ENCODE data around the gene GEMIN5. TPM values are rescaled to one million over a fixed set of nuclear protein-coding genes. Genes with fewer than 3 reads are reported as not detected.

GEMIN5 gene
- total RNA-seq, 1 experiment from 2014 or later = 20.8 TPM

- H3K4me3 ChIP-seq (ENCODE audit: low read length) = no peak overlapping the region
- H3K27me3 ChIP-seq (ENCODE audit: low read length) = no peaks in the 10 kb centered on the region
- H3K4me1 ChIP-seq (ENCODE audit: low read length) = peaks cover 25% of the 10 kb centered on the region
- DNase-seq = no peak
- no peak overlapping the region for H3K4me2 ChIP-seq (ENCODE audit: low read depth, low read length, poor library complexity, severe bottlenecking)
- no peaks in the 10 kb centered on the region for H3K9me2 ChIP-seq (replicated peaks; ENCODE audit: insufficient read depth, low read length)
- no peaks in the 10 kb centered on the region for H4K20me1 ChIP-seq (ENCODE audit: insufficient read depth, low read depth, low read length)
- H3K9me3 ChIP-seq (ENCODE audit: low read length) = no peaks in the 10 kb centered on the region
- no peaks in the 10 kb centered on the region for H3K79me2 ChIP-seq (ENCODE audit: low read length)
- H3K27ac ChIP-seq (ENCODE audit: low read length) = no peak overlapping the region
- H2AFZ ChIP-seq (ENCODE audit: low read length) = no peak overlapping the region
- H3K9ac ChIP-seq (ENCODE audit: low read length) = no peak overlapping the region
- H3K36me3 ChIP-seq (ENCODE audit: insufficient read depth, low read length) = peaks cover 23% of the 10 kb centered on the region
Observed at GRCh38 chr5:154971501-154971900, 33.5 kb upstream of the GEMIN5 start.

DNA sequence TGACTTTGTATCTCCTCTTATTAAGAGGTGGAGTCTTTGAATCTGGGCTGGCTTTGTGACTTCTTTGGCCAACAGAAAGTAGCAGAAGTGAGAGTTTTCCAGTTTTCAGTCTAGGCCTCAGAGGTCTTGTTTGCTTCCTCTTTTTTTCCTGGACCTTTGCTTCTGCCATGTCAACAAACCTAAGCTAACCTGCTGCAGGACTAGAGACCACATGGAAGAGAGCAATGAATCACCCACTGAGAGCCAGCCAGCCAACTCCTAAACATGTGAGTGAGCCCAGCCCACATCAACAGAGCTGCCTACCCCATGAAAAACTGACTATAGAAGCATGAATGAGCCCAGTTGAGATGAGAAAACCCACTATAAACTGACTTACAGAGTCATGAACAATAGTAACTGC, 32.7 kb upstream of the GEMIN5 start:
- H3K9ac ChIP-seq (ENCODE audit: low read length) = no peak overlapping the region
- H3K36me3 ChIP-seq (ENCODE audit: insufficient read depth, low read length) = peaks cover 23% of the 10 kb centered on the region
- no peak overlapping the region for H3K4me3 ChIP-seq (ENCODE audit: low read length)
- no peaks in the 10 kb centered on the region for H3K79me2 ChIP-seq (ENCODE audit: low read length)
- H3K27ac ChIP-seq (ENCODE audit: low read length) = no peak overlapping the region; the same call in 1 of the 2 replicates
- no peak for DNase-seq
- no peaks in the 10 kb centered on the region for H3K9me3 ChIP-seq (ENCODE audit: low read length)
- no peaks in the 10 kb centered on the region for H4K20me1 ChIP-seq (ENCODE audit: insufficient read depth, low read depth, low read length)
- peaks cover 25% of the 10 kb centered on the region for H3K4me1 ChIP-seq (ENCODE audit: low read length)
- no peaks in the 10 kb centered on the region for H3K9me2 ChIP-seq (replicated peaks; ENCODE audit: insufficient read depth, low read length)
- H2AFZ ChIP-seq (ENCODE audit: low read length) = no peak overlapping the region
- H3K4me2 ChIP-seq (ENCODE audit: low read depth, low read length, poor library complexity, severe bottlenecking) = no peak overlapping the region
- no peaks in the 10 kb centered on the region for H3K27me3 ChIP-seq (ENCODE audit: low read length)

DNA sequence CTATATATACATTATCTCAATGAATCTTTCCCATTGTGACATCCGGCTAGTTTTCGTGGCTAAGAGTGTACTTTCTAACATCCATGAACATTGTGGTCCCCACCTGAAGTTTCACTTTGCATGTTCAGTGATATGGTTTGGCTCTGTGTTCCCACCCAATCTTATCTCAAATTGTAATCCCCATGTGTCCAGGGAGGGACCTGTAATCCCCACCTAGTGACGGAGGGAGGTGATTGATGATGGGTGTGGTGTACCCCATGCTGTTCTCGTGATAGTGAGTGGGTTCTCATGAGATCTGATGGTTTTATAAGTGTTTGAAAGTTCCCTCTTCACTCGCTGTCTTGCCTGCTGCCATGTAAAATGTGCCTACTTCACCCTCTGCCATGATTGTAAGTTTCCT, 30.9 kb upstream of the GEMIN5 start:
- H3K79me2 ChIP-seq (ENCODE audit: low read length) = peaks cover 12% of the 10 kb centered on the region
- H2AFZ ChIP-seq (ENCODE audit: low read length) = no peak overlapping the region
- DNase-seq = no peak
- no peak overlapping the region for H3K4me2 ChIP-seq (ENCODE audit: low read depth, low read length, poor library complexity, severe bottlenecking)
- H3K9ac ChIP-seq (ENCODE audit: low read length) = no peak overlapping the region
- no peaks in the 10 kb centered on the region for H3K9me3 ChIP-seq (ENCODE audit: low read length)
- H4K20me1 ChIP-seq (ENCODE audit: insufficient read depth, low read depth, low read length) = no peaks in the 10 kb centered on the region
- peak overlapping the region; percentile 62; the same call in 1 of the 2 replicates for H3K27ac ChIP-seq (ENCODE audit: low read length)
- no peaks in the 10 kb centered on the region for H3K9me2 ChIP-seq (replicated peaks; ENCODE audit: insufficient read depth, low read length)
- H3K4me3 ChIP-seq (ENCODE audit: low read length) = no peak overlapping the region
- peaks cover 23% of the 10 kb centered on the region for H3K36me3 ChIP-seq (ENCODE audit: insufficient read depth, low read length)
- H3K27me3 ChIP-seq (ENCODE audit: low read length) = no peaks in the 10 kb centered on the region
- peaks cover 25% of the 10 kb centered on the region for H3K4me1 ChIP-seq (ENCODE audit: low read length)

GRCh38 chr5:154967421-154968024, 29.5 kb upstream of the GEMIN5 start:
- H3K9me3 ChIP-seq (ENCODE audit: low read length) = no peaks in the 10 kb centered on the region
- H4K20me1 ChIP-seq (ENCODE audit: insufficient read depth, low read depth, low read length) = no peaks in the 10 kb centered on the region
- no peaks in the 10 kb centered on the region for H3K9me2 ChIP-seq (replicated peaks; ENCODE audit: insufficient read depth, low read length)
- peak overlapping the region; percentile 62 for H3K27ac ChIP-seq (ENCODE audit: low read length)
- H2AFZ ChIP-seq (ENCODE audit: low read length) = no peak overlapping the region
- H3K4me3 ChIP-seq (ENCODE audit: low read length) = peak overlapping the region; percentile 41; the same call in 1 of the 2 replicates
- peaks cover 22% of the 10 kb centered on the region for H3K79me2 ChIP-seq (ENCODE audit: low read length)
- peaks cover 35% of the 10 kb centered on the region for H3K4me1 ChIP-seq (ENCODE audit: low read length)
- H3K36me3 ChIP-seq (ENCODE audit: insufficient read depth, low read length) = peaks cover 28% of the 10 kb centered on the region
- DNase-seq = peak; percentile 75
- H3K4me2 ChIP-seq (ENCODE audit: low read depth, low read length, poor library complexity, severe bottlenecking) = peak overlapping the region; percentile 62
- H3K27me3 ChIP-seq (ENCODE audit: low read length) = no peaks in the 10 kb centered on the region
- H3K9ac ChIP-seq (ENCODE audit: low read length) = no peak overlapping the region

DNA sequence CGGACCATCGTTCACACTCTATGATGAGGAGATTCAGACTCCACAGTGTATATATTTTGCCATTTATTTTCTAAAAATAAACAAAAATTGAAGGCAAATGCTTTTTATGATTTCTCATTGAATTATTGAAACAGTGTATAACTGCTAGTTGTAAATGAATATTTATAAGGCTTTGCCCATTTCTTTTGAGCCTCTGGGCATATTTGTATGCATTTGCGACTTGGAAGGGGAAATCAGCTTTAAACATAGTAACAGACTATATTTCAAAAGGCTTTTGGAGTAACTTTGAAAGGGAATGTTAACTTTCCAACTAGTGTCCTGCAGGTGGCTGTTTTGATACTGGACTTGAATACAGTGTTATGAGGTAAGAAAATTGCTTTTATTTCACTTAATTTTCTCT, 28.9 kb upstream of the GEMIN5 start:
- H3K4me1 ChIP-seq (ENCODE audit: low read length) = peaks cover 41% of the 10 kb centered on the region
- no peak for DNase-seq
- H3K4me2 ChIP-seq (ENCODE audit: low read depth, low read length, poor library complexity, severe bottlenecking) = no peak overlapping the region
- no peak overlapping the region for H3K9ac ChIP-seq (ENCODE audit: low read length)
- no peak overlapping the region for H2AFZ ChIP-seq (ENCODE audit: low read length)
- H3K27ac ChIP-seq (ENCODE audit: low read length) = no peak overlapping the region
- no peaks in the 10 kb centered on the region for H3K9me3 ChIP-seq (ENCODE audit: low read length)
- no peaks in the 10 kb centered on the region for H3K27me3 ChIP-seq (ENCODE audit: low read length)
- H3K4me3 ChIP-seq (ENCODE audit: low read length) = no peak overlapping the region
- peaks cover 33% of the 10 kb centered on the region for H3K36me3 ChIP-seq (ENCODE audit: insufficient read depth, low read length)
- H3K9me2 ChIP-seq (replicated peaks; ENCODE audit: insufficient read depth, low read length) = no peaks in the 10 kb centered on the region
- no peaks in the 10 kb centered on the region for H4K20me1 ChIP-seq (ENCODE audit: insufficient read depth, low read depth, low read length)
- peaks cover 25% of the 10 kb centered on the region for H3K79me2 ChIP-seq (ENCODE audit: low read length)

DNA sequence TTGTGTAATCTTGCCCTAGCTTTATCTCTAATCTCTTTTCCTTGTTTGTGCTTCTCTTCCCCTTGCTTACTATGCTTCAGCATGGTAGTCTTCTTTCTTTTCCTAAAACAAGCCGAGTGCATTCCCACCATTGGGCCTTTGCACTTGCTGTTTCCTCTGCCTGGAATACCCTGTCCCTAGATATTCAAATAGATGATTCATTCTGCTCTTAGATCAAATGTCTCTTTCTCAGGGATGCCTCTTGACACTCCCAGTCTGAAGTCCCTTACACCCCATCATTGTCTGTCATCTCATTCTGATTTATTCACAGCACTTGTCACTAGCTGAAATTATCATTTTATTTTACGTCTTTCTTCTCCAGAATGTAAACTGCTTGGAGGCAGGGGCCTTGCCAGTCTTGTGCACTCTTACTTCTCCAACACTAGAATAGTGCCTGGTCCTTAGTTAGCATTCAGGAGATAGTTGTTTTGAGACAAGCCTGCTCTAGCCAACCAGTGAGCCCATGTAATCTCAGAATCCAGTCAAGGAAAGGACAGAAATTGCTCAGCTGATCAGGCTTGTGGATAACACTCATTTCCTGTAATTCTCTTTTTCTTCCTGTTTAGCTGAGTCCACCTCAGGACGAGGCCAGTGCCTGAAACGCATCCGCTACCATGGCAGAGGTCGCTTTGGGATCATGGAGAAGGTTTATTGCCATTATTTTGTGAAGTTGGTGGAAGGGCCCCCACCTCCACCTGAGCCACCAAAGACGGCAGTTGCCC, 28.2 kb upstream of the GEMIN5 start:
- Histone ChIP-seq H3K36me3 (ENCODE audit: insufficient read depth, low read length) (peaks cover 39% of the 10 kb centered on the region), H3K4me2 (ENCODE audit: low read depth, low read length, poor library complexity, severe bottlenecking) (no peak overlapping the region), H3K4me1 (ENCODE audit: low read length) (peaks cover 47% of the 10 kb centered on the region), H3K27ac (ENCODE audit: low read length) (no peak overlapping the region), H3K27me3 (ENCODE audit: low read length) (no peaks in the 10 kb centered on the region), H3K4me3 (ENCODE audit: low read length) (no peak overlapping the region), H2AFZ (ENCODE audit: low read length) (no peak overlapping the region), H4K20me1 (ENCODE audit: insufficient read depth, low read depth, low read length) (no peaks in the 10 kb centered on the region), H3K9ac (ENCODE audit: low read length) (no peak overlapping the region), H3K9me2 (replicated peaks; ENCODE audit: insufficient read depth, low read length) (no peaks in the 10 kb centered on the region), H3K79me2 (ENCODE audit: low read length) (peaks cover 31% of the 10 kb centered on the region), H3K9me3 (ENCODE audit: low read length) (no peaks in the 10 kb centered on the region)
- no peak for DNase-seq

- Histone ChIP-seq H3K9ac (ENCODE audit: low read length) (no peak overlapping the region), H3K4me3 (ENCODE audit: low read length) (no peak overlapping the region), H3K36me3 (ENCODE audit: insufficient read depth, low read length) (peaks cover 43% of the 10 kb centered on the region; the same call in 1 of the 2 replicates), H3K4me2 (ENCODE audit: low read depth, low read length, poor library complexity, severe bottlenecking) (peak overlapping the region; percentile 60), H3K27me3 (ENCODE audit: low read length) (no peaks in the 10 kb centered on the region), H4K20me1 (ENCODE audit: insufficient read depth, low read depth, low read length) (no peaks in the 10 kb centered on the region), H2AFZ (ENCODE audit: low read length) (no peak overlapping the region), H3K9me2 (replicated peaks; ENCODE audit: insufficient read depth, low read length) (no peaks in the 10 kb centered on the region), H3K4me1 (ENCODE audit: low read length) (peaks cover 36% of the 10 kb centered on the region), H3K27ac (ENCODE audit: low read length) (peak overlapping the region; percentile 84), H3K9me3 (ENCODE audit: low read length) (no peaks in the 10 kb centered on the region), H3K79me2 (ENCODE audit: low read length) (peaks cover 41% of the 10 kb centered on the region)
- DNase-seq = peak; percentile 89
Observed at GRCh38 chr5:154962494-154962893, 24.5 kb upstream of the GEMIN5 start.

DNA sequence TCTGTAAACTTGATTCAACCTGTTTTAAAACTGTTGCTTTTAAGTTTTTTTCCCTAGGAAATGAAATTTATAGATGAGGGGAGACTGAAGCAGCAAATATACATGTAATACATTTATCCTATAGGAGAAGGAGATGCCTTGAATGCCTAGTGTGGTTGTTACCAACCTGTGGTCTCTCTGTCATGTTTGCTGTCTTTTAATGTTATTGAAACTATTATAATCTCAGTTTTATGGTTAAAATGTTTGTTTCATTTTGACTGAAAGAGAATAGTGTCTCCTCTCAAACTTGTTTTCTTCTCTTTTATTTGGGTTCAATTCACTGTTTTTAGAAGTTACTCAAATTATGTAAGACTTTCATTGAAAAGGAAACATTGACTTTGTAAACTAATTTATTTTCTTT, 18.7 kb upstream of the GEMIN5 start:
- DNase-seq = no peak
- no peak overlapping the region for H3K27ac ChIP-seq (ENCODE audit: low read length)
- peaks cover 41% of the 10 kb centered on the region; the same call in 1 of the 2 replicates for H3K36me3 ChIP-seq (ENCODE audit: insufficient read depth, low read length)

More for the DNA sequence above, 18.7 kb upstream of the GEMIN5 start:
- Histone ChIP-seq H3K4me1 (ENCODE audit: low read length) (peaks cover 9% of the 10 kb centered on the region), H3K9me3 (ENCODE audit: low read length) (no peaks in the 10 kb centered on the region), H3K4me2 (ENCODE audit: low read depth, low read length, poor library complexity, severe bottlenecking) (no peak overlapping the region), H3K4me3 (ENCODE audit: low read length) (no peak overlapping the region), H3K9ac (ENCODE audit: low read length) (no peak overlapping the region), H3K27me3 (ENCODE audit: low read length) (no peaks in the 10 kb centered on the region), H3K79me2 (ENCODE audit: low read length) (peaks cover 44% of the 10 kb centered on the region), H3K9me2 (replicated peaks; ENCODE audit: insufficient read depth, low read length) (no peaks in the 10 kb centered on the region), H4K20me1 (ENCODE audit: insufficient read depth, low read depth, low read length) (no peaks in the 10 kb centered on the region), H2AFZ (ENCODE audit: low read length) (no peak overlapping the region)
